Thymus (tissue), 11 donors: ENCODE data around the gene C17orf78. TPM values are rescaled to one million over a fixed set of nuclear protein-coding genes. Genes with fewer than 3 reads are reported as not detected.

Experiments
- DNase-seq, 9 donors: peaks; one replicate each; pipeline ENCODE4 v3.0.0-alpha.2; 2013; ENCODE audit warnings: low spot score in 9 of 9, low read depth in 6 of 9, missing footprints in 1 of 9
- H3K27ac ChIP-seq, 2 donors: one replicate each; pipeline ENCODE4 v1.5.1; 2013; ENCODE audit warnings: control low read depth in 1 of 2, low read depth in 1 of 2, low read length in 1 of 2, mild to moderate bottlenecking in 1 of 2, moderate library complexity in 1 of 2
- H3K27me3 ChIP-seq, 2 donors: one replicate each; pipeline ENCODE4 v1.5.1; 2013; ENCODE audit warnings: low read length in 1 of 2; ENCODE audit not compliant: control insufficient read depth in 2 of 2, insufficient read depth in 1 of 2
- H3K36me3 ChIP-seq, 2 donors: one replicate each; pipeline ENCODE4 v1.5.1; 2013; ENCODE audit warnings: low read length in 1 of 2, mild to moderate bottlenecking in 1 of 2, moderate library complexity in 1 of 2; ENCODE audit not compliant: control insufficient read depth in 2 of 2, insufficient read depth in 2 of 2
- H3K4me1 ChIP-seq, 2 donors: one replicate each; pipeline ENCODE4 v1.5.1; 2013; ENCODE audit warnings: low read length in 2 of 2; ENCODE audit not compliant: control insufficient read depth in 2 of 2, insufficient read depth in 2 of 2
- H3K4me3 ChIP-seq, 2 donors: one replicate each; pipeline ENCODE4 v1.5.1; 2013; ENCODE audit warnings: low read length in 2 of 2, control low read depth in 1 of 2, mild to moderate bottlenecking in 1 of 2
- H3K9me3 ChIP-seq, 2 donors: one replicate each; pipeline ENCODE4 v1.5.1; 2013; ENCODE audit warnings: low read length in 1 of 2, mild to moderate bottlenecking in 1 of 2; ENCODE audit not compliant: control insufficient read depth in 2 of 2, insufficient read depth in 1 of 2
- WGBS: extraction: QIAGEN DNeasy Blood & Tissue Kit; methylation state at CpG from one replicate; pipeline ENCODE4 v1.1.7; 2013; 5-methylcytosine and 5-hydroxymethylcytosine counted together
- polyA plus RNA-seq: library from polyadenylated mRNA; stranded (reverse); fragments of 200-250 nt; gene quantifications from one replicate; pipeline ENCODE4 v1.2.3, GENCODE V29; 2013
- total RNA-seq: library from RNA; stranded (reverse); fragments of 120-200 nt; gene quantifications from one replicate; pipeline ENCODE4 v1.2.4, GENCODE V29; 2013
- donor health status: healthy.

The C17orf78 gene
- total and polyA plus RNA-seq, 2 donors, result not detected

DNA sequence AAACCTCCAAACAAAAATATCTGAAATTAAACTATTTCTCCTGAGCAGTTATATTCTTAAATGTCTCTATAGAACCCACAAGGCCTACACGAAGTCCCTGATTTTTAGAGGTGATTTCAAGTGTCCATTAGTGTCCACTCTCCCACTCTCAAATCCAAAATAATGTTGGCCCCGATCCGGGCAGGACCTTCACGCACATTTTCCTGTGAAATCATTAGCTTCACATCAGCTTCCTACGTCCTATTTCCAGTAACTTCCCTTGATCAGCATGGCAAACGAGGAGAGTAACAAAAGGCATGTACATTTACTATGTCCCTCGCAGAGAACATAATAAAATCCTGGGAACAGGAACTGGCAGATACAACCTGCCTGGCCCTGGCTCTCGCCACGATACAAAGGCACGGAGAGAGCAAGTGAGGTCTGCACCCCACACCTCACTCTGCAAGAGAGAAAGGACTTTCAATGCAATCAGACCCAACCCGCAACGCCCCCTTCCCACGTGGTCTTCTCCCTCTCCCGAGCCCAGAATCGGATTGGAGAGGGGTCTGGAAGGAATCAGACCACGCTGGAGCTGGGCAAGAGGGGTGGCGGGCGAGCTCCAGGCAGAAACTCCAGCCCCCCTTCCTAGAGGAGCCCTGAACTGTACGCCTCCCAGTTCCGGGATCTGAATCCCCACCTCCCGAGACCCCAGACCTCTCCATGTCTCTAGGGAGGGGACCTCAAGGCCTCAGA lies 17.5 kb upstream of the C17orf78 start:
- H3K4me1 ChIP-seq, result peaks cover 8 to 10% of the 10 kb centered on the region in 2 donors
- H3K36me3 ChIP-seq, result peaks cover 0 to 3% of the 10 kb centered on the region in 2 donors
- H3K9me3 ChIP-seq, result no peaks in the 10 kb centered on the region
- DNase-seq, result peak in 4 of 9 donors; percentile 13 to 44 (median 18)
- peak overlapping the region; percentile 80 to 89 for H3K4me3 ChIP-seq
- H3K27me3 ChIP-seq, result no peaks in the 10 kb centered on the region
- H3K27ac ChIP-seq, result peak overlapping the region; percentile 65 to 77
- WGBS, result 12% methylated on average over 21 of the region's 21 CpGs

DNA sequence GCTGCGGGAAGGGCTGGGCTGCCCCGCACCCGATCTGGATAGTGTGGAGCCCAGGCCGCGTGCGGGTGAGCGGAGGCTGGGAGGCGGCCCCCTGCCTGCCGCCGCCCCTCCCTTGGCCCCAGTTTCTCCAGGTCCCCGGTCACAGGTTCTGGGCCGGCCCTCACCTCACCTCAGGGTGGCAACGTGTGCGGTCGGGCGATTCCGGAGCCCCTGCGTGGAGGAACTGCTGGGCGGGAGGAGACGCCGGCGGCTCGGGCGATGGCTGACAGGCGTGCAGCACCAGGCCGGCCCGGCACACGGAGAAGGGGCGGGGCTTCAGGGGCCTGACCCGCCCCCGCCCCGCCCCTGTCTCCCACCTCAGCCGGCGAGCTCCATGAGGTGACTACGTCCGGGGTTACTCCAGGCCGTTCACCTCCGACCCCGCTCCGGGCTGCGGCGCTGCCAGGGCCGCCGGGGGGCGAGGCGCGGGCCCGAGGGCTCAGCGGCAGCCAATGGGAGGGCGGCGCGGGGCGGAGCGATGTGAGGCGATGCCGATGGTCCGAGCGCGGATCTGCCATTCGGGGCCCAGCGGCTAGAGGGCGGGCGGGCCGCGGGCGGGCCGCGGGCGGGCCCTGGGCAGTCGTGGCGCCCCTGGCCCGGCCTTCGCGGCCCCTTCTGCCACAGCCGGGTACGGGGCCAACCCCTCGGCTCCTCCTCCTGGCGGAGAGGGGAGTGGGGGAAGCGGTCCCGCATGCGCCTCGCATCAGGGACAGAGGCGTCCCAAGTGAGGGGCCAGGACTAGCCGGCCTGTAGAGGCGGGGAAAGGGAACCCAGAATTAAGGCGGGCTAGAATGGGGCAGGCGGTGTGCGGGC lies 16.7 kb upstream of the C17orf78 start:
- Histone ChIP-seq H3K4me1 (peaks cover 8 to 10% of the 10 kb centered on the region in 2 donors), H3K36me3 (no peaks in the 10 kb centered on the region), H3K27me3 (no peaks in the 10 kb centered on the region), H3K9me3 (no peaks in the 10 kb centered on the region), H3K4me3 (peak overlapping the region; percentile 80 to 89), H3K27ac (peak overlapping the region; percentile 65 to 77)
- under 1% methylated on average over 88 of the region's 88 CpGs for WGBS
- DNase-seq, result peak; percentile 57 to 91 (median 80)

DNA sequence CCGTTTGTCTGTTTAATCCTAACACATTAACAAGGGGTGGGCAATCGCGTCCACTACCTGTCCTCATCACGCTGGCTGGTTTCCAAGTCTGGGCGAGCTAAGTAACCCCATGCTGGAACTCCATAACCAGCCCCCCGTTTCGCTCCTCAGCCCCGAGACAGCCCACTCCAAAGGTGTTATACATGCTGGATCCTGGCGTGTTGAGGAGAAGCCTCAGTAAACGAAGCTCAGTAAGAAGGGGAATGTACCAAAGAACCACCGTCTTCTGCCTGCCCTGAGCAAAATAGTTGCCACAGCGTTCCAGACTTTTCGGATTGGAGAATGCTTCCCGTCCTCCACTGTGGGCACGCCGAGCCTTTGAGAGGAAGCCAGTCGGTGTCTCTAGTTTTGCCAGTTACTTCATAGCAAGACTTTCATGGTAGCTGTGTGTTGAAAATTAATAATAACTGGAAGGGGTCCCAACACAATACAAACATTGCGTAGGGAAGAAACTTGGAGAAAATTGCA lies 16.1 kb upstream of the C17orf78 start:
- Histone ChIP-seq H3K4me1 (peaks cover 8 to 10% of the 10 kb centered on the region in 2 donors), H3K36me3 (no peaks in the 10 kb centered on the region), H3K4me3 (peak overlapping the region; percentile 52 to 89), H3K9me3 (no peaks in the 10 kb centered on the region), H3K27ac (peak overlapping the region; percentile 55 to 61), H3K27me3 (no peaks in the 10 kb centered on the region)
- DNase-seq, result peak in 3 of 9 donors; percentile 3 to 8 (median 8)
- 24% methylated on average over 18 of the region's 18 CpGs for WGBS

DNA sequence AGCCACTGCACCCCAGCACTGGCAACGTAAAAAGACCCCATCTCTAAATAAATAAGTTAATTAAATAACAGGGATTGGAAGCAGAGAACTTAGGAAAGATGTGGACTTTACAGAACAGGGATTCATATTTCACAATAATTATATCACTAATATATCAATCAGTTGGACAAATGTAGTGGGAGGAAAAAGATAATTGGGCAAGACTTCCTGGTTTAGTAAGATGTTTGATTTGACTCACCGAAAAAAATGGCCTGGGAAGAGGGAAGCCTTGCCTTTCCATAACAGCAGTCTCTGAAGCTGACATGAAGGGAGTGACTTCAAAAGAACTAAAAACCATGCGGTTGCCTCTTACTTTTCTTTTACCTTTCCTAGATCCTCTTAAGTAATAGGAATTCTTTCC lies 15.2 kb upstream of the C17orf78 start:
- WGBS, result 95% methylated on average over 3 of the region's 3 CpGs
- Histone ChIP-seq H3K4me3 (no peak overlapping the region), H3K27ac (no peak overlapping the region), H3K4me1 (peaks cover 8 to 10% of the 10 kb centered on the region in 2 donors), H3K36me3 (no peaks in the 10 kb centered on the region), H3K27me3 (no peaks in the 10 kb centered on the region), H3K9me3 (no peaks in the 10 kb centered on the region)
- no peak for DNase-seq

DNA sequence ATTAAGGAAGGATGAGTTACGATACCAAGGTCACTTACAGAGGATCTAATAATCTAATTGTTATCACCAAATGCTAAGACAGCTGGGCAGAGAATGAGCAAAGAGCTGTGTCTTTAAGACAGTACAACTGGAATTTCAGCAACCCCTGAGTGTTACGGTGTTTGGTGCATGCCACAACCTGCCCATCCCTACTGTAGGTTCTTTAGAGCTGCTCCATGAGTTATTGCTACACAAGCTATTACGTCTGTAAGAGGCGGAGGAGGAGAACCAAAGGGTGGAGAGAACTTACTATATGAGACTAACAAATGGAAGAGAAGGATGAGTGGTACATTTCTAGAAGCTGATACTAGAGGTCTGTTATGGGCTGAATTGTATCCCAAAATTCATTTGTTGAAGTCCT lies 14.2 kb upstream of the C17orf78 start:
- H3K27ac ChIP-seq, result no peak overlapping the region
- peaks cover 8 to 10% of the 10 kb centered on the region in 2 donors for H3K4me1 ChIP-seq
- no peak for DNase-seq
- no peak overlapping the region for H3K4me3 ChIP-seq
- H3K36me3 ChIP-seq, result no peaks in the 10 kb centered on the region
- no peaks in the 10 kb centered on the region for H3K9me3 ChIP-seq
- 94% methylated on average over 4 of the region's 4 CpGs for WGBS
- no peaks in the 10 kb centered on the region for H3K27me3 ChIP-seq

DNA sequence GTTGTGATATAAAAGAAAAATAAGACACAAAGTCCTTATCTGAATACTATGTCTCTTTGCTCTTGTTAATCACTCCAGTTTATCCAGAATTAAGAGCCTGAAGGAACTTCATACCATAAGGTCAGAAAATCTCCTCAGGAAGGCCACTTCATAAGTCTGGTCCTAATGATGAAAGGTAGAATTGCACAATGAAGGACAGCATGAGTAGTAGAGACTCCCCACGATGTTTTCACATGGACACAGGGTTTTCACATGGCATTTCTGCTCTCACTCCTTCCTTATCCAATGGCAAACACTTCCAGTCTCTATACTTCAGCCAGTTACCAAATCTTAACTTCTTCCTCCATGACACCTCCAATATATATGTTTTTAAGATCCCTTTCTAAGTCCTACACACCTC lies 10.2 kb upstream of the C17orf78 start:
- no peaks in the 10 kb centered on the region for H3K4me1 ChIP-seq
- H3K36me3 ChIP-seq, result no peaks in the 10 kb centered on the region
- no peaks in the 10 kb centered on the region for H3K9me3 ChIP-seq
- H3K27me3 ChIP-seq, result no peaks in the 10 kb centered on the region
- no peak for DNase-seq
- H3K27ac ChIP-seq, result no peak overlapping the region
- no peak overlapping the region for H3K4me3 ChIP-seq
- 92% methylated on average over 1 of the region's 1 CpG for WGBS

DNA sequence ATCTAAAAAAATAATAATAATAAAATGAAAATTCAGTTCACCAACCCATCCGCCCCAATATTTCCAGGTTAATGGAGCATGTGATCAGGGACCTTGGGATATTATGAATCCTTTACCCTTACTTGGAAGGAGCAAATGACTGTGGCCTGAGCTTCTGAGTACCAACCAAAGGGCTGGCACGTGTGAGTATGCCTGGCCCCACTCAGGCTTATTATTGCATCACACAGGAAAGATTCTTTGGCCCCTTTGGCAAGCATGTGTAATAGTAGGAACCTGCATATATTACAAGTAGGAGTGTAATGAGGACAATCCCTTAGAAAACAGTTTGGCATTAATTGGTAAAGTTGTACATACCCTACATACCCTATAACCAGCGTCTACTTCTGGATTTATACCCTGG lies 7.2 kb upstream of the C17orf78 start:
- Histone ChIP-seq H3K4me3 (no peak overlapping the region), H3K9me3 (no peaks in the 10 kb centered on the region), H3K4me1 (peaks cover 0 to 3% of the 10 kb centered on the region in 2 donors), H3K27ac (no peak overlapping the region), H3K27me3 (no peaks in the 10 kb centered on the region), H3K36me3 (no peaks in the 10 kb centered on the region)
- no peak for DNase-seq
- WGBS, result 93% methylated on average over 3 of the region's 3 CpGs

DNA sequence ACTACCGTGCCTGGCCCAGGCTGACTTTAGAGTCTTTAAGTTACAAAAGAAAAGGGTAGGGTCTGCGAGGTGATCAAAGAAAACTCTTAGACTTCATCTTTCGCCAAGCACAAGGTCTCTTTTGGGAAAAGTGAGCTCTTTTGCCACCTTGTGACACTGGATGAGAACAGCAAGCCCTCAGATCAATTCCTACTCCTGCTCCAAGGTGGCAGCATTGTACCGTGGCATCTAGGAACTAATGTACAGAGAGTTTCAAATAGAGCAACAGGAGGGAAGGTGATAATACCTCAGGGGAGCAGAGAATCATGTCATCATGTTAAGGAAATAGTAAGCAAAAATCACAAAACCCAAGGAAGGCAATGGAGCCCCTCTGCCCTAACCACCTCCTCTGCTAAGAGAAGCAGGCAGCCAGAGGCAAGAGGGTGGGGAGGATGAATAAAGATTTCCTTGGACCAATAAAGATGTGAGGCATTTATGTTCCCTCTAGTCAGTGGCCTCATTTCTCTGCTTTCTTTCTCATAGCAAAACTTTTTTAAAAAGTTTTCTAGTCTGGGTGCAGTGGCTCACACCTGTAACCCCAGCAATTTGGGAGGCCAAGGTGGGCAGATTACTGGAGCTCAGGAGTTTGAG lies 2.1 kb upstream of the C17orf78 start:
- no peak overlapping the region for H3K4me3 ChIP-seq
- 6% methylated on average over 4 of the region's 4 CpGs for WGBS
- no peaks in the 10 kb centered on the region for H3K9me3 ChIP-seq
- H3K27me3 ChIP-seq, result no peaks in the 10 kb centered on the region
- no peak overlapping the region for H3K27ac ChIP-seq
- peaks cover 0 to 3% of the 10 kb centered on the region in 2 donors for H3K4me1 ChIP-seq
- H3K36me3 ChIP-seq, result no peaks in the 10 kb centered on the region
- peak in 8 of 9 donors; percentile 61 to 91 (median 76) for DNase-seq
